Stimulated activated memory B cell treated with anti-CD40 and anti-IgM and Interleukin-4, amounts not matched to agents 10 μg/mL and 1 μg/mL and 100 μg/mL, for 72 hours (primary cell): ENCODE results near the gene ANKRD12.

ENCODE experiments used
- ATAC-seq: fragments of 150-1000 bp; cut with Tn5 transposase; 2 replicates; pipeline ENCODE4 v1.10.0; 2021
- H3K27ac Mint-ChIP-seq: one replicate; pipeline ENCODE4 v1.8.0; 2022; ENCODE audit warnings: mild to moderate bottlenecking, mixed read lengths
- H3K27me3 Mint-ChIP-seq: one replicate; pipeline ENCODE4 v1.8.0; 2022; ENCODE audit warnings: mixed read lengths
- H3K36me3 Mint-ChIP-seq: one replicate; pipeline ENCODE4 v1.8.0; 2022; ENCODE audit warnings: mixed read lengths
- H3K4me1 Mint-ChIP-seq: one replicate; pipeline ENCODE4 v1.8.0; 2022; ENCODE audit warnings: mixed read lengths
- H3K4me3 Mint-ChIP-seq: one replicate; pipeline ENCODE4 v1.8.0; 2022; ENCODE audit warnings: mild to moderate bottlenecking, moderate library complexity, mixed read lengths
- H3K9me3 Mint-ChIP-seq: one replicate; pipeline ENCODE4 v1.8.0; 2022; ENCODE audit warnings: mixed read lengths

Gene ANKRD12

GRCh38 chr18:9206421-9206820 is 69.8 kb downstream of the ANKRD12 start:
- peaks cover 4% of the 10 kb centered on the region for H3K4me1 Mint-ChIP-seq
- no peak for ATAC-seq
- no peak overlapping the region for H3K4me3 Mint-ChIP-seq
- peaks cover 5% of the 10 kb centered on the region for H3K36me3 Mint-ChIP-seq
- H3K27ac Mint-ChIP-seq, result no peak overlapping the region
- no peaks in the 10 kb centered on the region for H3K9me3 Mint-ChIP-seq
- H3K27me3 Mint-ChIP-seq, result no peaks in the 10 kb centered on the region

GRCh38 chr18:9209279-9209678 is 72.7 kb downstream of the ANKRD12 start:
- Mint-ChIP-seq H3K4me1 (peaks cover 5% of the 10 kb centered on the region), H3K27ac (no peak overlapping the region), H3K36me3 (peaks cover 19% of the 10 kb centered on the region), H3K27me3 (no peaks in the 10 kb centered on the region), H3K4me3 (no peak overlapping the region), H3K9me3 (no peaks in the 10 kb centered on the region)
- ATAC-seq, result no peak

GRCh38 chr18:9210966-9211365 is 74.4 kb downstream of the ANKRD12 start:
- no peaks in the 10 kb centered on the region for H3K9me3 Mint-ChIP-seq
- no peak overlapping the region for H3K4me3 Mint-ChIP-seq
- no peak overlapping the region for H3K27ac Mint-ChIP-seq
- no peak for ATAC-seq
- H3K4me1 Mint-ChIP-seq, result peaks cover 5% of the 10 kb centered on the region
- H3K36me3 Mint-ChIP-seq, result peaks cover 36% of the 10 kb centered on the region
- H3K27me3 Mint-ChIP-seq, result no peaks in the 10 kb centered on the region

- no peaks in the 10 kb centered on the region for H3K27me3 Mint-ChIP-seq
- no peak for ATAC-seq
- peaks cover 40% of the 10 kb centered on the region for H3K36me3 Mint-ChIP-seq
- no peaks in the 10 kb centered on the region for H3K9me3 Mint-ChIP-seq
- H3K4me1 Mint-ChIP-seq, result peaks cover 5% of the 10 kb centered on the region
- H3K27ac Mint-ChIP-seq, result no peak overlapping the region
- no peak overlapping the region for H3K4me3 Mint-ChIP-seq
Observed at GRCh38 chr18:9211955-9212354, 75.4 kb downstream of the ANKRD12 start.

GRCh38 chr18:9215221-9215933 is 78.8 kb downstream of the ANKRD12 start:
- Mint-ChIP-seq H3K27me3 (no peaks in the 10 kb centered on the region), H3K4me3 (no peak overlapping the region), H3K9me3 (no peaks in the 10 kb centered on the region), H3K4me1 (peaks cover 11% of the 10 kb centered on the region), H3K27ac (no peak overlapping the region), H3K36me3 (peaks cover 50% of the 10 kb centered on the region)
- no peak for ATAC-seq

- no peaks in the 10 kb centered on the region for H3K9me3 Mint-ChIP-seq
- no peak overlapping the region for H3K27ac Mint-ChIP-seq
- no peaks in the 10 kb centered on the region for H3K27me3 Mint-ChIP-seq
- peaks cover 55% of the 10 kb centered on the region for H3K36me3 Mint-ChIP-seq
- no peak for ATAC-seq
- H3K4me3 Mint-ChIP-seq, result no peak overlapping the region
- peaks cover 10% of the 10 kb centered on the region for H3K4me1 Mint-ChIP-seq
Observed at GRCh38 chr18:9216459-9216858, 79.9 kb downstream of the ANKRD12 start.

GRCh38 chr18:9217743-9218451 is 81.3 kb downstream of the ANKRD12 start:
- Mint-ChIP-seq H3K9me3 (no peaks in the 10 kb centered on the region), H3K36me3 (peaks cover 62% of the 10 kb centered on the region), H3K27me3 (no peaks in the 10 kb centered on the region), H3K4me3 (no peak overlapping the region), H3K4me1 (peaks cover 9% of the 10 kb centered on the region), H3K27ac (no peak overlapping the region)
- ATAC-seq, result no peak

- no peaks in the 10 kb centered on the region for H3K27me3 Mint-ChIP-seq
- H3K36me3 Mint-ChIP-seq, result peaks cover 63% of the 10 kb centered on the region
- no peak overlapping the region for H3K4me3 Mint-ChIP-seq
- H3K4me1 Mint-ChIP-seq, result peaks cover 9% of the 10 kb centered on the region
- ATAC-seq, result no peak
- H3K9me3 Mint-ChIP-seq, result no peaks in the 10 kb centered on the region
- no peak overlapping the region for H3K27ac Mint-ChIP-seq
Observed at GRCh38 chr18:9221040-9221439, 84.5 kb downstream of the ANKRD12 start.

- no peak overlapping the region for H3K4me3 Mint-ChIP-seq
- no peaks in the 10 kb centered on the region for H3K9me3 Mint-ChIP-seq
- no peaks in the 10 kb centered on the region for H3K27me3 Mint-ChIP-seq
- no peak overlapping the region for H3K27ac Mint-ChIP-seq
- ATAC-seq, result no peak
- H3K4me1 Mint-ChIP-seq, result peaks cover 9% of the 10 kb centered on the region
- peaks cover 66% of the 10 kb centered on the region for H3K36me3 Mint-ChIP-seq
Observed at GRCh38 chr18:9221661-9222060, 85.1 kb downstream of the ANKRD12 start.

- no peak for ATAC-seq
- Mint-ChIP-seq H3K9me3 (no peaks in the 10 kb centered on the region), H3K4me3 (no peak overlapping the region), H3K27me3 (no peaks in the 10 kb centered on the region), H3K36me3 (peaks cover 79% of the 10 kb centered on the region), H3K4me1 (peaks cover 9% of the 10 kb centered on the region), H3K27ac (no peak overlapping the region)
Observed at GRCh38 chr18:9223356-9223755, 86.8 kb downstream of the ANKRD12 start.

GRCh38 chr18:9226463-9226862 is 89.9 kb downstream of the ANKRD12 start:
- H3K36me3 Mint-ChIP-seq, result peaks cover 89% of the 10 kb centered on the region
- H3K27ac Mint-ChIP-seq, result no peak overlapping the region
- H3K9me3 Mint-ChIP-seq, result no peaks in the 10 kb centered on the region
- no peak overlapping the region for H3K4me3 Mint-ChIP-seq
- H3K4me1 Mint-ChIP-seq, result peaks cover 22% of the 10 kb centered on the region
- ATAC-seq, result no peak
- H3K27me3 Mint-ChIP-seq, result no peaks in the 10 kb centered on the region

- H3K4me1 Mint-ChIP-seq, result peaks cover 22% of the 10 kb centered on the region
- H3K27me3 Mint-ChIP-seq, result no peaks in the 10 kb centered on the region
- H3K36me3 Mint-ChIP-seq, result peaks cover 95% of the 10 kb centered on the region
- H3K9me3 Mint-ChIP-seq, result peaks cover 9% of the 10 kb centered on the region
- no peak overlapping the region for H3K4me3 Mint-ChIP-seq
- ATAC-seq, result no peak
- no peak overlapping the region for H3K27ac Mint-ChIP-seq
Observed at GRCh38 chr18:9231852-9232486, 95.4 kb downstream of the ANKRD12 start.

- peaks cover 95% of the 10 kb centered on the region for H3K36me3 Mint-ChIP-seq
- peaks cover 9% of the 10 kb centered on the region for H3K9me3 Mint-ChIP-seq
- H3K4me3 Mint-ChIP-seq, result no peak overlapping the region
- ATAC-seq, result no peak
- H3K27me3 Mint-ChIP-seq, result no peaks in the 10 kb centered on the region
- H3K4me1 Mint-ChIP-seq, result peaks cover 22% of the 10 kb centered on the region
- no peak overlapping the region for H3K27ac Mint-ChIP-seq
Observed at GRCh38 chr18:9232977-9233376, 96.4 kb downstream of the ANKRD12 start.

- ATAC-seq, result no peak
- no peak overlapping the region for H3K27ac Mint-ChIP-seq
- H3K27me3 Mint-ChIP-seq, result no peaks in the 10 kb centered on the region
- no peak overlapping the region for H3K4me3 Mint-ChIP-seq
- peaks cover 95% of the 10 kb centered on the region for H3K36me3 Mint-ChIP-seq
- H3K9me3 Mint-ChIP-seq, result peaks cover 9% of the 10 kb centered on the region
- peaks cover 16% of the 10 kb centered on the region for H3K4me1 Mint-ChIP-seq
Observed at GRCh38 chr18:9233771-9234440, 97.3 kb downstream of the ANKRD12 start.

GRCh38 chr18:9234528-9234927 is 97.9 kb downstream of the ANKRD12 start:
- H3K4me1 Mint-ChIP-seq, result peaks cover 10% of the 10 kb centered on the region
- ATAC-seq, result no peak
- H3K27me3 Mint-ChIP-seq, result no peaks in the 10 kb centered on the region
- no peak overlapping the region for H3K4me3 Mint-ChIP-seq
- no peak overlapping the region for H3K27ac Mint-ChIP-seq
- peaks cover 9% of the 10 kb centered on the region for H3K9me3 Mint-ChIP-seq
- peaks cover 89% of the 10 kb centered on the region for H3K36me3 Mint-ChIP-seq
